GM23248 (cell line): Measurements from ENCODE around the gene ABL2.
"Not testable (repeated sequence)": the region's sequence is repeated elsewhere in the genome, so short reads cannot be mapped to it uniquely, and the experiment has no call there.

Source experiments
- EZH2 ChIP-seq: fragments of 200-600 bp; sonication (generic); IDR thresholded peaks from 2 replicates; pipeline ENCODE4 v1.6.1; 2018; ENCODE audit warnings: antibody characterized with exemption, mild to moderate bottlenecking; ENCODE audit not compliant: insufficient read depth, poor library complexity, severe bottlenecking
- EZH2phosphoT487 ChIP-seq: fragments of 200-600 bp; sonication (generic); IDR thresholded peaks from 2 replicates; pipeline ENCODE4 v1.6.1; 2018; ENCODE audit warnings: antibody characterized with exemption, moderate library complexity, mild to moderate bottlenecking, low read depth; ENCODE audit not compliant: insufficient read depth

- not testable (repeated sequence) for TF ChIP-seq EZH2, EZH2phosphoT487
Measured at GRCh38 chr1:179170468-179170770, 59.1 kb downstream of the ABL2 start.
